Ascending aorta (tissue), 2 donors: Measurements from ENCODE around the gene GLYR1. TPM values are rescaled to one million over a fixed set of nuclear protein-coding genes. Genes with fewer than 3 reads are reported as not detected.

ENCODE experiments used
- DNase-seq, 2 donors: peaks; one replicate each; pipeline ENCODE4 v3.0.0-alpha.2; 2019; ENCODE audit warnings: low spot score in 2 of 2
- H3K27ac ChIP-seq, 2 donors: fragments of 200-600 bp; sonication (generic); one replicate each; pipeline ENCODE4 v1.5.1; 2016 to 2017; ENCODE audit warnings: mild to moderate bottlenecking in 1 of 2
- H3K27me3 ChIP-seq: fragments of 200-600 bp; sonication (generic); one replicate; pipeline ENCODE4 v1.5.1; 2017
- H3K36me3 ChIP-seq, 2 donors: fragments of 200-600 bp; sonication (generic); one replicate each; pipeline ENCODE4 v1.5.1; 2016
- H3K4me1 ChIP-seq, 2 donors: fragments of 200-600 bp; sonication (generic); one replicate each; pipeline ENCODE4 v1.5.1; 2016 to 2017; ENCODE audit warnings: mild to moderate bottlenecking in 1 of 2
- H3K4me3 ChIP-seq, 2 donors: fragments of 200-600 bp; sonication (generic); one replicate each; pipeline ENCODE4 v1.5.1; 2016 to 2017; ENCODE audit warnings: mild to moderate bottlenecking in 1 of 2
- H3K9me3 ChIP-seq, 2 donors: fragments of 200-600 bp; sonication (generic); one replicate each; pipeline ENCODE4 v1.5.1; 2016
- CTCF ChIP-seq, 3 experiments: fragments of 200-600 bp in 2 of 3; fragments of 450-650 bp in 1 of 3; sonication (generic) in 2 of 3; IDR thresholded peaks; one replicate each; pipeline ENCODE4 v1.5.1; 2016 to 2019; ENCODE audit warnings: antibody characterized with exemption in 3 of 3, mild to moderate bottlenecking in 1 of 3, moderate library complexity in 1 of 3
- intact Hi-C: fragments of 100-400 bp; cut with DNase I; formaldehyde crosslinking; loops from one replicate; pipeline ENCODE4 v1.15.1; 2023
- total RNA-seq: library from RNA; depleted of rRNA; stranded (reverse); fragments of >200 nt; gene quantifications from one replicate; pipeline ENCODE4 v1.1.0, GENCODE V29; 2016

GLYR1 gene
- total RNA-seq, 1 donor from 2014 or later = 39.2 TPM

- Histone ChIP-seq H3K4me3 (no peak overlapping the region), H3K27ac (no peak overlapping the region), H3K27me3 (no peaks in the 10 kb centered on the region), H3K36me3 (peaks cover 94 to 100% of the 10 kb centered on the region in 2 donors), H3K9me3 (no peaks in the 10 kb centered on the region), H3K4me1 (no peaks in the 10 kb centered on the region)
- no peak for DNase-seq
- intact Hi-C loops = no loop called here
- TF ChIP-seq CTCF (IDR thresholded peaks at IDR 0.05) = no peak
Measured at GRCh38 chr16:4876646-4877379, 29.7 kb upstream of the GLYR1 start.

GRCh38 chr16:4874666-4875065 is 27.6 kb upstream of the GLYR1 start:
- H3K36me3 ChIP-seq = peaks cover 91 to 94% of the 10 kb centered on the region in 2 donors
- intact Hi-C loops = no loop called here
- H3K4me1 ChIP-seq = no peaks in the 10 kb centered on the region
- H3K27ac ChIP-seq = no peak overlapping the region
- H3K4me3 ChIP-seq = no peak overlapping the region
- TF ChIP-seq CTCF (IDR thresholded peaks at IDR 0.05) = no peak
- no peak for DNase-seq
- H3K27me3 ChIP-seq = no peaks in the 10 kb centered on the region
- H3K9me3 ChIP-seq = no peaks in the 10 kb centered on the region

- DNase-seq = no peak
- H3K4me1 ChIP-seq = no peaks in the 10 kb centered on the region
- no peaks in the 10 kb centered on the region for H3K27me3 ChIP-seq
- no peak overlapping the region for H3K4me3 ChIP-seq
- peaks cover 80 to 81% of the 10 kb centered on the region in 2 donors for H3K36me3 ChIP-seq
- H3K27ac ChIP-seq = no peak overlapping the region
- intact Hi-C loops = no loop called here
- H3K9me3 ChIP-seq = no peaks in the 10 kb centered on the region
- TF ChIP-seq CTCF (IDR thresholded peaks at IDR 0.05) = no peak
Measured at GRCh38 chr16:4873091-4873490, 26.0 kb upstream of the GLYR1 start.

- Histone ChIP-seq H3K27ac (no peak overlapping the region), H3K27me3 (no peaks in the 10 kb centered on the region), H3K36me3 (peaks cover 59 to 60% of the 10 kb centered on the region in 2 donors), H3K4me1 (no peaks in the 10 kb centered on the region), H3K9me3 (no peaks in the 10 kb centered on the region), H3K4me3 (no peak overlapping the region)
- no peak for TF ChIP-seq CTCF (IDR thresholded peaks at IDR 0.05)
- no peak for DNase-seq
- intact Hi-C loops = no loop called here
Measured at GRCh38 chr16:4871071-4871470, 24.0 kb upstream of the GLYR1 start.

- H3K4me1 ChIP-seq = no peaks in the 10 kb centered on the region
- H3K9me3 ChIP-seq = no peaks in the 10 kb centered on the region
- H3K36me3 ChIP-seq = peaks cover 51 to 54% of the 10 kb centered on the region in 2 donors
- TF ChIP-seq CTCF (IDR thresholded peaks at IDR 0.05) = no peak
- H3K27me3 ChIP-seq = no peaks in the 10 kb centered on the region
- intact Hi-C loops = no loop called here
- H3K27ac ChIP-seq = no peak overlapping the region
- no peak overlapping the region for H3K4me3 ChIP-seq
- DNase-seq = peak in 1 of 2 donors; percentile 47
Measured at GRCh38 chr16:4870138-4870671, 23.1 kb upstream of the GLYR1 start.
